ENCODE results near the gene TGM3.

TGM3 gene

DNA sequence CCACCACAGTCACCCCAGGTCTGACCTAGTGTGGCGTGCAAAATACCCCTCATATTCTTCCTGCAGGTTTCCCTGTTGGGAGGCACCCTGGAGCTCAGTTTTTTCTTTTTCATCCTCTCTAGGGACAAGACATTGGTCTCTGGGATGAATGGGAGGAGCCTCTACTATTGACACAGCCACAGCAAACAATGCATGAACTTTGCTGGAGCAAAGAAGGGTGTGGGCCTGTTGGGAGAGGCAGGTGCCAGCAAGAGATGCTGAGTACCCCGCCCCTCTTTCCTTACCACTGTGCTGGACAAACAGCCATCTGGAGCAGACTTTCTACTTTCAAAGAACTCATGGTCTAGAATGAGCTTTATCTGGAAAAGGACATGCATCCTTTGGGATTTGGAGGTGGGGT, 10.1 kb downstream of the TGM3 start:
- no peak for DNase-seq
- no peak for ATAC-seq

DNA sequence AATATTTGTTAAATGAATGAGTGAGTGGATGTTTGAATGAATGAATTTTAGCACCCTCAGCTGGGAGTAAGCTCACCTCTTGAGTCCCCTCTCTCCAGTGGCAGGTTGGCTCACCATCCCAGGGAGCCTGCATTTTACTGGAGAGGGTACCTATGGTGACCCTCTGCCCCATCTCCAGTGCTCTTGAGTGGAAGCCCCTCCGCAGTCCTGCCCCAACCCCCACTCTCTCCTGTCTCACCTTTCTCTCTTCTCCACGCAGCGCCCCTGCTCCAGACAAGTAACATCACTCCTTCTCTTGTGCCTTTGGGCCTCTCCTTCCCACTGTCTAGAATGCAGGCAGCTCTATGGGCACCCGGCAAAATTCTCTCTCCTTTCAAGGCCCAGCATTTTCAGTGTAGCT, 11.3 kb downstream of the TGM3 start:
- ATAC-seq: no peak
- no peak for DNase-seq

- DNase-seq (no peak), ATAC-seq (no peak)
These were observed 15.5 kb downstream of the TGM3 start for GRCh38 chr20:2311329-2311728.

DNA sequence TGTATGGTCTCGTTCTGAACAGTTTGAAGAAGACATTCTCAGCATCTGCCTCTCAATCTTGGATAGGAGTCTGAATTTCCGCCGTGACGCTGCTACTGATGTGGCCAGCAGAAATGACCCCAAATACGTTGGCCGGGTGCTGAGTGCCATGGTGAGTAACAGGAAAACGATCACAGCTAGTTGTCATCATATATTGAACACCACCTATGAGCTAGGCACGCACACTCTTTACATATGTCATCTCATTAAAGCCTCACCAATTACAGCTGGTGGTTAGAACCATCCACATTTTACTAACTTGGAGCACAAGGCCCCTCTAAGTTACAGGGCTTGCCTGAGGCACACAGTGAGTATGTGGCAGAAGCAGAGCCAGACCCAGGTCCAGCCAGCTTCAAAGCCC, 17.1 kb downstream of the TGM3 start:
- DNase-seq (no peak), ATAC-seq (no peak)

DNA sequence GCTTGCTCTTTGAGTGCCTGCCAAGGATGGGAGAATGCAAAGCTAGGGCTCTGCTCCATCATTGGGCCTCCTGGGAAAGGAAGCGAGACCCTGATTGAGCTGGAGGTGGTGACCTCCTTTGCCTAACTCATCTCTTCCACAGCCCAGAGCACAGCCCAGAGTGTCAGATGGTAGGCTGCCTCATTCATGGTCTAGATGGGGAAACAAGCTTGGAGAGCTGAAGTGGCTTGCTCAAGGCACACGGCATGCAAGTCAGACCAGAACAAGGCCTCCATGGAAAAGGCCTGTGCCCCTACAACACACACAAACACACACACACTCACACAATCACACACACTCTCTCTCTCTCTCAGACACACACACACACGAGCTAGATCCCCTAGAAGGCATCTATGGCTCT, 17.5 kb downstream of the TGM3 start:
- no peak for DNase-seq
- no peak for ATAC-seq

DNA sequence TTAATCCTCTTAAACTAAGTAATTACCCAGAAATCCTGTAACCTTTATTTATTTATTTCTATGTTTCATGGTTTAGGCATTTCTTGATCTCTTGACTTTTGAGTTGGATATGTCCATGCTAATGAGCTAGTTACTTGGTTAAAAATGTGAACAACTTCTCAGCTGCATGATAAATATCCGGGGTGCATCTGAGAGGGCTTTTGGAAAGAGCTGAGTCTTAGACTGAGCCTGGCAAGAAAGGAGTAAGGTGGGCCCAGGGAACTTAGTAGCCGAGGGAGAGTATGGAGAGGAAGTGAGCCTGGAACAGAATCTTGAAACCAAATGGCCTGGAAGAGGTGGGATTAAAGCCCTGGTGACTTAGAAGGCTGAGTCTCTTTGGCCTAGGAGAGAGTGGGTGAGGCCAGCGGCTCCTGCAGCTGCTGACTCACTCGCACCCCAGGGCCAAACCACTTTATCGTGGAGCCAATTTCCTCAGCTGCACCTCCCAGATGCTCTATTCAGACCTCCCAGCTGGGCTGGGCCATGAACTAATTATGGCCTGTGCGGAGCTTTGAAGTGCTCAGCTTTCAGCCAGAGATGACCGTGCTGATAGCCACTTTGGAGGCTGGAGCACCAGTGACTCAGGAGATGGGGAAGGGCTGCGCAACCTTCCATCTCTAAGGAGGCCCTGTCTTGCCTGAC, 19.1 kb downstream of the TGM3 start:
- no peak for ATAC-seq
- no peak for DNase-seq

- ATAC-seq (no peak), DNase-seq (no peak)
These were observed 19.6 kb downstream of the TGM3 start for GRCh38 chr20:2315440-2315778.

- no peak for ATAC-seq
- no peak for DNase-seq
These were observed 21.2 kb downstream of the TGM3 start for GRCh38 chr20:2316847-2317495.

GRCh38 chr20:2320813-2321658, 25.2 kb downstream of the TGM3 start:
- no peak for DNase-seq
- no peak for ATAC-seq

GRCh38 chr20:2323051-2323450, 27.2 kb downstream of the TGM3 start:
- ATAC-seq: no peak
- DNase-seq: no peak

- DNase-seq (no peak), ATAC-seq (no peak)
These were observed 30.2 kb downstream of the TGM3 start for GRCh38 chr20:2326046-2326445.

DNA sequence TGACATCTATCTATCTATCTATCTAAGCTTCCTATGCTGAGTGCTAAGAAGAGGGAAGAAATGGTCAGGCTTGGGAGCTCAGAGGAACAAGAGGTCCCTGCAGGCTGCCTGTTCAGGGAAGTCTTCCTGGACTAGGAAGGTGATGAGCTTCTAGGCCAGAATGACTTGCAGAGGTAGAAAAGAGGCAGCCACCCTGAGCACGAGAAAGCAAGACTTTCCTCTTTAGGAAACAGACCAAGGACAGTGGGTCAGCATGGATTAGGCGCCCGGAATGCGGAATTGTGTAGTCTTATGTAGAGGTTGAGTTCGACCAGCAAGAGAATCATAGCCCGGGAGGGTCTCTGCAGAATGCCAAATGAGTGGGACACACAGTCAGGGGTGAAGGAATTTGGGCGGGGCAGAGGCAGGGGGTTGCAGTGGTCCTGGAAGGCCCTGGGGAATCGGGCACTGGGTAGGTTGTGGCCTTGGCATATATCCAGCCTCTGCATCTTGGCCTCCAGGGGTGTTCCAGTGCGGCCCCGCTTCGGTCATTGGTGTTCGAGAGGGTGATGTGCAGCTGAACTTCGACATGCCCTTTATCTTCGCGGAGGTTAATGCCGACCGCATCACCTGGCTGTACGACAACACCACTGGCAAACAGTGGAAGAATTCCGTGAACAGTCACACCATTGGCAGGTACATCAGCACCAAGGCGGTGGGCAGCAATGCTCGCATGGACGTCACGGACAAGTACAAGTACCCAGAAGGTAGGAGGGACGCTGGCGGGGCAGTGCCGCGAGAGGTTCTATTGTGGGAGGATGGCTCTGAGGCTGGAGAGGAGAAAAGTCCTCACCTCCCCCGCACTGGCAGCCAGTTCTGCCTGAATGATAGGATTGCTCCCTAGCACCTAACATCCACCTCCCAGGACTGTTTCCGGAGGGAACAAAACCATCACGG, 32.1 kb downstream of the TGM3 start:
- ATAC-seq (no peak), DNase-seq (no peak)

DNA sequence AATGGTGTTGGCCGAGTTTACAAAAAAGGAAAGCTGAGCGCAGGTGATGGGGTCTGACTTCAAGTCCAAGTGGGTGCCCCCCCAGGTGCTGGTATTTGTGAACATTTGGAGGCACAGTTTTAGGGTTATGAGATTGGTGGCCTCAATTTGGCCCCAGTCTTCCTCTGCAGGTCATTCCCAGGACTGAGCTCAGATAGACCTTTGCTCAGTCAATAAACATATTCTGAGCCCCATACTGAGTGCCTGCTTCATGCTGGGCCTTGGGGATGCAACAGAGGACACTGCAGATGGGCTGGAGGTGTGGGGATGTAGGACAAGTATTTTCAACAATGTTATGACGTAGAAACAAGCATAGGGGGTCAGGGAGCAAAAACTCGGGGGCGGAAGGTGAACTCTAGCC, 33.5 kb downstream of the TGM3 start:
- DNase-seq (no peak), ATAC-seq (no peak)

- ATAC-seq (no peak), DNase-seq (no peak)
These were observed 34.4 kb downstream of the TGM3 start for GRCh38 chr20:2330090-2330695.

- ATAC-seq (no peak), DNase-seq (no peak)
These were observed 35.3 kb downstream of the TGM3 start for GRCh38 chr20:2331106-2331505.

DNA sequence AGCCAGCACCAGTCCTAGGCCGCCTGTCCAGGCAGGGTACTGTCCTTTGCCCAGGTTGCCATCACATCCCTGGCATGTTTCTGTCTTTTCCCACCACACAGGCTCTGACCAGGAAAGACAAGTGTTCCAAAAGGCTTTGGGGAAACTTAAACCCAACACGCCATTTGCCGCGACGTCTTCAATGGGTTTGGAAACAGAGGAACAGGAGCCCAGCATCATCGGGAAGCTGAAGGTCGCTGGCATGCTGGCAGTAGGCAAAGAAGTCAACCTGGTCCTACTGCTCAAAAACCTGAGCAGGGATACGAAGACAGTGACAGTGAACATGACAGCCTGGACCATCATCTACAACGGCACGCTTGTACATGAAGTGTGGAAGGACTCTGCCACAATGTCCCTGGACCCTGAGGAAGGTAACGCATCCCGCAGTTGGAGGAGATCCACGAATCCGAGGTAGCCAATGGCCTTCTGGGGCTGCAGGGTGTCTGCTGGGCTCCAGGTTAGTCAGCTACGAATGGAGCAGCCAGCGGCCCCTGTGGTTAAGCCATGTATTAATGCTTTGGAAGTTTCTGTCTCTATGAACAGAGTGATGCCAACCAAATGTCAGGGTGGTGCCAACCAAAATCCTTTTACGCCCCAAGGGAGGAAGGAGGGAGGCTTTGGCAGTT, 36.2 kb downstream of the TGM3 start:
- ATAC-seq: no peak
- no peak for DNase-seq

GRCh38 chr20:2332711-2333110, 36.9 kb downstream of the TGM3 start:
- ATAC-seq: no peak
- DNase-seq: no peak

DNA sequence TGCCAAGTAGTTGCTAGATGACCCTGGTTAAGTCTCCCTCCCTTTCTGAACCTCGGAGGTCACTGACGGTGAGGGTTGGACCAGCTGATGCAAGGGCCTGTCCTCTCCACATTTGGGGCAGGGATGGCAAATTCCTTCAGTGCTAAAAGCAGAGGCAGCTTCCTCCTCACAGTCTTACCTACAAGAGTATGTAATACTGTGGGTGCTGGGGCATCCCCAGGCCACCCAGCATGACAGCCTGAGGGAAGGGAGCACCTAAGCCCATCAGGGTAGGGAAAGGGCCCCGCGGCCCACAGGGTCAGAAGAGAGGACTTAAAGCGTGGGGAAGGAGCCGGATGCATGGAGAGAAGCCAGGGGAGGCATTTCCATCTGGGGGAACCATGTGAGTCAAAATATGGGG, 38.0 kb downstream of the TGM3 start:
- no peak for DNase-seq

DNA sequence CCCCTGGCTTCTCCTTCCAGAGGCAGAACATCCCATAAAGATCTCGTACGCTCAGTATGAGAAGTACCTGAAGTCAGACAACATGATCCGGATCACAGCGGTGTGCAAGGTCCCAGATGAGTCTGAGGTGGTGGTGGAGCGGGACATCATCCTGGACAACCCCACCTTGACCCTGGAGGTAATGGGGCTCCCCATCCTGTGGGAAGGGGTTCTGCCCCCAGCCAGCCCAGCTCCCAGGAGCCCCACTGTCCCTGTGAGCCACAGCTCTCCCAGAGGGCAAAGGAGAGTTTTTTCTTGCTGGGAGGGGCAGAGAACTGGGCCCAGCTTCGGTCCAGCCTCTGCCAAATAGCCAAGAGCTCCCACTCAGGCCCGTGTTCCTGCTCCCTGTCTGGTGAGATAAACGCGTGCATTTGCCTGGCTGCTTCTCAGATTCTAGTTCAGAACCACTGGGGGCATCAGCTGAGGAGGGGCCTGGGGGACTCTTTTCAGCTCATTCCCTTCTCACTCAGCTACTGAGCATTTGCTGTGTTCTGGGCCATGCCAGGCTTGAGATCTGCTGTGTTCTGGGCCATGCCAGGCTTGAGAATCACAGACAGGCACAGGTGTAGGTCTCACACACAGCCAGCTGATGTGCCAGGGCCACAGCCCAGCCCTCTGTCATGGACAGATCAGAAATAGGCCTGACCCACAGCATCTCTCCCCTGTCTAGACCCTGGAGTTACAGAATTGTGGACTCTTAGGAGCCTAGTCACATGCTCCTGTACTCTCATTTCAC, 39.5 kb downstream of the TGM3 start:
- no peak for DNase-seq
- no peak for ATAC-seq

More for the DNA sequence above, 38.0 kb downstream of the TGM3 start:
- ATAC-seq: no peak

DNA sequence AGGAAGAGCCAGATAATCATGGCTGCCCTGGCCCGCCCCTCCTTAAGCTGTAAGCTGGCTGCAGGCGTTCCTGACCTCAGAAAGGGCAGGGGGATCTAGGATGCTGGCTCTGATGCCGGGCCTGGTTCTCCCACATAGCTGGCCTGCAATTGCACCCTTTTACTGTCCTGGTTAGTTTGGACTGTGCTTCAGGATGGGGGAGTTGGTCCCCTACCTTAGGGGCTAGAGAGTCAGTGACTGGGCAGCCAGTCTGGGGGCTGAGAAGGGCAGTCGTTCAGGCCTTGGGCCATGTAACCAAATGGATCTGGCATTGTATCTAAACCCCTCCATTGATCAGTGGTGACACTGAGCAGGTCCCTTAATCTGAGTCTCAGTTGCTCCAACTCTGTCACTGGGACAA, 40.7 kb downstream of the TGM3 start:
- no peak for ATAC-seq
- DNase-seq: no peak

DNA sequence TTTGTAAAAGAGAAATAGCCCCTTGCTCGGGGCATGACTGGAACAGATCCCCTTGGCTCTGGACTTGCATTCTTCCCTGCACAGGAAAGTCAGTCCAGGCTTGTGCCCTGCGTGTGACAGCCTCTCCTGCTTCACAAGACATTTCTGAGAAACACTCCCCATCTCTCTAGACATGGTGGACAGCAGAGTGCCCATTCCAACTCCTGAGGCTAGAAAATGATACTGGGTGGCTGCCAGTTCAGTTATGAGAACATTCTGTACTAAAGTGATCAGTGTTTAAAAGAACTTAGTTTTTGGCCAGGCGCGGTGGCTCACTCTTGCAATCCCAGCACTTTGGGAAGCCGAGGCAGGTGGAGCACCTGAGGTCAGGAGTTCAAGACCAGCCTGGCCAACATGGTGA, 41.3 kb downstream of the TGM3 start:
- no peak for DNase-seq
- no peak for ATAC-seq
